ENCODE data around the gene SERINC5.

- no peak for TF ChIP-seq CTCF (IDR thresholded peaks at IDR 0.05)
- no peak for TF ChIP-seq POLR2A (IDR thresholded peaks at IDR 0.05)
Measured at GRCh38 chr5:80268916-80269315, 13.1 kb upstream of the SERINC5 start.

Measured in thyroid gland (tissue), 4 donors.